Thyroid gland (tissue), 4 donors: ENCODE measurements around the gene MAB21L3. TPM values are rescaled to one million over a fixed set of nuclear protein-coding genes. Genes with fewer than 3 reads are reported as not detected.

Experiments used
- DNase-seq, 2 donors: peaks; one replicate each; pipeline ENCODE4 v3.0.0-alpha.2; 2019
- H3K27ac ChIP-seq, 3 donors: fragments of 200-600 bp; sonication (generic); 1 replicate in 2 of 3; 2 replicates in 1 of 3; pipeline ENCODE4 v1.5.1; 2016 to 2019; ENCODE audit warnings: mild to moderate bottlenecking in 1 of 3, moderate library complexity in 1 of 3
- H3K27me3 ChIP-seq: fragments of 200-600 bp; sonication (generic); one replicate; pipeline ENCODE4 v1.5.1; 2019
- H3K36me3 ChIP-seq, 2 donors: fragments of 200-600 bp; sonication (generic); one replicate each; pipeline ENCODE4 v1.5.1; 2016 to 2019
- H3K4me1 ChIP-seq, 2 donors: fragments of 200-600 bp; sonication (generic); one replicate each; pipeline ENCODE4 v1.5.1; 2017 to 2019
- H3K4me3 ChIP-seq, 3 donors: fragments of 200-600 bp; sonication (generic); replicated peaks in 1 of 3; 1 replicate in 2 of 3; 2 replicates in 1 of 3; pipeline ENCODE4 v1.5.1; 2016; ENCODE audit warnings: mild to moderate bottlenecking in 1 of 3
- H3K9me3 ChIP-seq: fragments of 200-600 bp; sonication (generic); one replicate; pipeline ENCODE4 v1.5.1; 2017
- POLR2A ChIP-seq, 2 donors: fragments of 450-650 bp; IDR thresholded peaks; one replicate each; pipeline ENCODE4 v1.6.1; 2017; ENCODE audit warnings: antibody characterized with exemption in 2 of 2, mild to moderate bottlenecking in 2 of 2, moderate library complexity in 1 of 2
- WGBS, 2 donors: methylation state at CpG; one replicate each; pipeline ENCODE4 v1.1.5; 2017; 5-methylcytosine and 5-hydroxymethylcytosine counted together
- intact Hi-C: fragments of 100-400 bp; cut with DNase I; formaldehyde crosslinking; loops from one replicate; pipeline ENCODE4 v1.15.1; 2023
- total RNA-seq, 4 donors: library from RNA; depleted of rRNA; stranded (reverse); fragments of >200 nt; gene quantifications; one replicate each; pipeline ENCODE4 v1.2.3, GENCODE V29; 2016
- TF ChIP-seq, protein P1 (sequence below), 6 experiments: fragments of 200-600 bp in 3 of 6; fragments of 450-650 bp in 3 of 6; sonication (generic) in 3 of 6; IDR thresholded peaks; one replicate each; pipeline ENCODE4 v1.5.1; 2016 to 2019; ENCODE audit warnings: antibody characterized with exemption in 6 of 6, mild to moderate bottlenecking in 2 of 6, inconsistent platforms in 1 of 6, moderate library complexity in 1 of 6

MAB21L3 gene
- total RNA-seq, 4 donors from 2014 or later: 0.34 to 0.89 (median 0.73) TPM

DNA sequence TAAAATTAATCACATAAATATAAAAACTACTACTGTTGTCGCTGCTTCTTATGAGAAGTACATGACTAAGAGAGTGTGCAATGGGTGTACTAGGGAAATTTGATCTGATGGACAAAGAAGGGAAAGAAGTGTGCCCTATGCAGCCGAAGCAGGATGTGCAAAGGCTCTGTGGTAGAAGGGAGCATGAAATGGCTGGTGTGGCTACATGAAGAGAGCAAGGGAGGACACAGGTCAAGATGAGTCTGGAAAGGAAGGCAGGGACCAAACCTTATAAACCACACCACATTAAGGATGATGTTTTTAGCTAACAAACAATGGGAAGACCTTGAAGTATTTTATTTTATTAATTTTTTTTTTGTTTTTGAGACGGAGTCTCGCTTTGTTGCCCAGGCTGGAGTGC, 20.0 kb downstream of the MAB21L3 start:
- no peaks in the 10 kb centered on the region for H3K27me3 ChIP-seq
- TF ChIP-seq, protein P1, sequence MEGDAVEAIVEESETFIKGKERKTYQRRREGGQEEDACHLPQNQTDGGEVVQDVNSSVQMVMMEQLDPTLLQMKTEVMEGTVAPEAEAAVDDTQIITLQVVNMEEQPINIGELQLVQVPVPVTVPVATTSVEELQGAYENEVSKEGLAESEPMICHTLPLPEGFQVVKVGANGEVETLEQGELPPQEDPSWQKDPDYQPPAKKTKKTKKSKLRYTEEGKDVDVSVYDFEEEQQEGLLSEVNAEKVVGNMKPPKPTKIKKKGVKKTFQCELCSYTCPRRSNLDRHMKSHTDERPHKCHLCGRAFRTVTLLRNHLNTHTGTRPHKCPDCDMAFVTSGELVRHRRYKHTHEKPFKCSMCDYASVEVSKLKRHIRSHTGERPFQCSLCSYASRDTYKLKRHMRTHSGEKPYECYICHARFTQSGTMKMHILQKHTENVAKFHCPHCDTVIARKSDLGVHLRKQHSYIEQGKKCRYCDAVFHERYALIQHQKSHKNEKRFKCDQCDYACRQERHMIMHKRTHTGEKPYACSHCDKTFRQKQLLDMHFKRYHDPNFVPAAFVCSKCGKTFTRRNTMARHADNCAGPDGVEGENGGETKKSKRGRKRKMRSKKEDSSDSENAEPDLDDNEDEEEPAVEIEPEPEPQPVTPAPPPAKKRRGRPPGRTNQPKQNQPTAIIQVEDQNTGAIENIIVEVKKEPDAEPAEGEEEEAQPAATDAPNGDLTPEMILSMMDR (IDR thresholded peaks at IDR 0.05): no peak
- no peak for TF ChIP-seq POLR2A (IDR thresholded peaks at IDR 0.05)
- H3K9me3 ChIP-seq: no peaks in the 10 kb centered on the region
- DNase-seq: no peak
- H3K4me3 ChIP-seq: no peak overlapping the region
- no peaks in the 10 kb centered on the region for H3K4me1 ChIP-seq
- intact Hi-C loops: loop anchor here (5.0 kb wide), 1 partner anchor 366 kb away; no protein-coding TSS in a partner anchor
- H3K36me3 ChIP-seq: no peaks in the 10 kb centered on the region
- 87 to 95% methylated on average over 4 of the region's 4 CpGs for WGBS, 2 donors
- H3K27ac ChIP-seq: no peak overlapping the region

DNA sequence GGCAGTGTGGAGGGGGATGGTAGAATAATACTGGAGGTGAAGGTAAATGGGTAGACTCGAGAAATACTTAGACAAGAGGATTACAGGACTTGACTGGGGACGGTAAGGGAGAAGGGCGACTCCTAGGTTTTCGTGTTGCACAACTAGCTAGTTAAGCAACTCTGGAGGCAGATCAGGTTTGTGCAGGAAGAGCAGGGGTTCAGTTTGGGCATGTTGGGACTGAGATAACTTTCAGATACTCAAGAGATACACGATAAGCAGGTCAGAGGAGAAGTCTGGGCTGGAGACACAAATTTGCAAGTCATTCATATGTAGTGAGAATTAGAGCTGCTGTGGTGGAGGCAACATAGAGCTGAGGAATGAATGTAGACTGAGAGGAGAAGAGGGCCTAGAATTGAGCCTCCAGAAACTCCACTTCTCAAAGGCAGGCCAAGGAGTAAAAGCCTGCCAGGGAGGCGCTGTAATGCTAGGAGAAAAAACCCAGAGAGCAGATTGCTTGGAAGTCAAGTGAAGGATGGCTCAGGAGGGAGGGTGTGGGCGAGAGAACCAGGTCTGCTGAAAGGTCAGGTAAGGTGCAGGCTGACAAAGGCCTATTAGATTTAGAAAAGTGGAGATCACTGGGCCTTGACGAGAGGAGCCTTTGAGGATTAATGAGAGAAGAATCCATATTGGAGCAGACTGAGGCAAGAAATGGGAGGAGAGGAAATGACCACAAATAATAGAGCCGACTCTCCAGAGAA, 20.8 kb downstream of the MAB21L3 start:
- whole genome bisulfite sequencing, 2 donors: 76 to 82% methylated on average over 9 of the region's 9 CpGs
- no peak for DNase-seq
- H3K27me3 ChIP-seq: no peaks in the 10 kb centered on the region
- H3K36me3 ChIP-seq: no peaks in the 10 kb centered on the region
- H3K4me3 ChIP-seq: no peak overlapping the region
- no peaks in the 10 kb centered on the region for H3K9me3 ChIP-seq
- TF ChIP-seq POLR2A (IDR thresholded peaks at IDR 0.05): no peak
- TF ChIP-seq, protein P1 (IDR thresholded peaks at IDR 0.05): no peak
- no peak overlapping the region for H3K27ac ChIP-seq
- no peaks in the 10 kb centered on the region for H3K4me1 ChIP-seq
- intact Hi-C loops: loop anchor here (5.0 kb wide), 1 partner anchor 365 kb away; no protein-coding TSS in a partner anchor

DNA sequence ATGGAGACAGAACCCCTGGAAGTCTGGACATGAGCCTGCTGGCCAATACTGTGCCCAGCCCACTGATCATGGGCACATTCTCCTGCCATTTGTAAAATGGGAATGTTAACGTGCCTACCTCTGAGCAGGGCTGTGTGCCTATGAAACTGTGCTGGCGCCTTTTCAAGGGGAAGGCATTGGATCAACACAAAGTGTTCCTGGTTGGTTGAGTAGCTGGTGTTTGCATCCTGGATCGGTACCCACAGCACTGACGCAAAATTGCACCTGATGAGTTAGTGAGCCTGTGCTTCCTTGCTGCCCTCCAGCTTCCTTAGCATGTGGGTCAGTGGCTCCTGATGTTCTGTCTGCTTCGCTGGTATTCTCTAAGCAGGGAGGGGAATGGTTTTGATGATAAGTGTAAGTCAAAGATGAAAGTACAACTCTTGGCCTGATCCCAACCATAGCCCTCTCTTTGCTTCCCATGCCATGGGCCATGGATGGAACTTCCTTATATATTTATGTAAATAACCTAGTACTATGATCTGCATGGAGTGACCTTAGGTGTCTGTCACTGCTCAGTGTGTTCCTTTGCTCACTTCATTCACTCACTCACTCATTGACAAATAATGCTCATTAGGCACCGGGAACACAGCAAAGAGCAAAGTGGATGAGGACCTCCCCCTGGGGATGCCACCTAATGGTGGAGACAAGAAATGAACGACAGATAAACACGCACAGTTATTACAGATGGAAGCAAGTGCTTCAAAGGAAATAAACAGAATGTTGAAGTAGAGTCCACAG, 22.7 kb downstream of the MAB21L3 start:
- H3K36me3 ChIP-seq: no peaks in the 10 kb centered on the region
- no peaks in the 10 kb centered on the region for H3K4me1 ChIP-seq
- TF ChIP-seq, protein P1 (IDR thresholded peaks at IDR 0.05): peak in 1 of 6 experiments; percentile 12
- TF ChIP-seq POLR2A (IDR thresholded peaks at IDR 0.05): no peak
- WGBS, 2 donors: 69 to 72% methylated on average over 8 of the region's 8 CpGs
- DNase-seq: no peak
- intact Hi-C loops: loop anchor here (5.0 kb wide), 1 partner anchor 363 kb away; no protein-coding TSS in a partner anchor
- no peak overlapping the region for H3K27ac ChIP-seq
- H3K27me3 ChIP-seq: no peaks in the 10 kb centered on the region
- H3K9me3 ChIP-seq: no peaks in the 10 kb centered on the region
- H3K4me3 ChIP-seq: no peak overlapping the region

DNA sequence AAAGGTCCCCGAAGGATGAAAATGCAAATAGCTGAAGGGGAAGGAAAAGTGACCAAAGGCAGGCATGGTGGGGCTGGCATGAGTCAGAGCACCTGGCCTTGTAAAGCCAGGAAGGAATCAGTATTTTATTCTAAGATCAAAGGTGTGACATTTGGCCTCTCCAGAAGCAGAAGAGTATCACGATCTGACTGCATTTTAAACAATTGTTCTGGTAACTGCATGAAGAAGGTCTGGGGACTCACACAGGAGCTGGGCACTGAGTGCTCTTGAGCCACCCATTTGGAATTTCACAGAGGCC, 23.2 kb downstream of the MAB21L3 start:
- WGBS, 2 donors: 54 to 60% methylated on average over 2 of the region's 2 CpGs
- H3K27ac ChIP-seq: no peak overlapping the region
- H3K4me1 ChIP-seq: no peaks in the 10 kb centered on the region
- DNase-seq: no peak
- H3K4me3 ChIP-seq: no peak overlapping the region
- no peaks in the 10 kb centered on the region for H3K9me3 ChIP-seq
- intact Hi-C loops: loop anchor here (5.0 kb wide), 1 partner anchor 363 kb away; no protein-coding TSS in a partner anchor
- no peaks in the 10 kb centered on the region for H3K36me3 ChIP-seq
- H3K27me3 ChIP-seq: no peaks in the 10 kb centered on the region
- TF ChIP-seq POLR2A (IDR thresholded peaks at IDR 0.05): no peak
- TF ChIP-seq, protein P1 (IDR thresholded peaks at IDR 0.05): no peak
